Skeletal muscle cell (primary cell): ENCODE results near the gene ZAP70.

ENCODE experiments used
- DNase-seq: peaks from one replicate; pipeline ENCODE4 v3.0.0-alpha.2; 2010; ENCODE audit warnings: low read depth
- H3K4me3 ChIP-seq: 2 replicates; pipeline ENCODE4 v1.5.1; 2011; ENCODE audit warnings: low read depth, mild to moderate bottlenecking, control low read depth, low read length, moderate library complexity

ZAP70 gene

GRCh38 chr2:97743913-97744312 lies 30.5 kb downstream of the ZAP70 start:
- no peak for DNase-seq
- H3K4me3 ChIP-seq, result no peak overlapping the region

- DNase-seq, result no peak
- H3K4me3 ChIP-seq, result no peak overlapping the region
Observed at GRCh38 chr2:97745474-97746174, 32.2 kb downstream of the ZAP70 start.

- DNase-seq, result no peak
- H3K4me3 ChIP-seq, result no peak overlapping the region
Observed at GRCh38 chr2:97747285-97747684, 33.9 kb downstream of the ZAP70 start.

- DNase-seq, result peak; percentile 23
- H3K4me3 ChIP-seq, result no peak overlapping the region
Observed at GRCh38 chr2:97747716-97748115, 34.3 kb downstream of the ZAP70 start.

GRCh38 chr2:97749581-97749980 lies 36.2 kb downstream of the ZAP70 start:
- DNase-seq, result no peak
- H3K4me3 ChIP-seq, result no peak overlapping the region

- no peak overlapping the region for H3K4me3 ChIP-seq
Observed at GRCh38 chr2:97750017-97750416, 36.6 kb downstream of the ZAP70 start.

GRCh38 chr2:97751752-97752151 lies 38.4 kb downstream of the ZAP70 start:
- H3K4me3 ChIP-seq, result no peak overlapping the region
- no peak for DNase-seq

More at GRCh38 chr2:97750017-97750416, 36.6 kb downstream of the ZAP70 start:
- no peak for DNase-seq

- DNase-seq, result no peak
- H3K4me3 ChIP-seq, result no peak overlapping the region
Observed at GRCh38 chr2:97752342-97753334, 39.3 kb downstream of the ZAP70 start.

GRCh38 chr2:97754690-97755346 lies 41.4 kb downstream of the ZAP70 start:
- H3K4me3 ChIP-seq, result no peak overlapping the region
- DNase-seq, result no peak

GRCh38 chr2:97755491-97755890 lies 42.1 kb downstream of the ZAP70 start:
- no peak overlapping the region for H3K4me3 ChIP-seq
- DNase-seq, result no peak

GRCh38 chr2:97757062-97757461 lies 43.7 kb downstream of the ZAP70 start:
- no peak for DNase-seq
- H3K4me3 ChIP-seq, result no peak overlapping the region

GRCh38 chr2:97758131-97758705 lies 44.8 kb downstream of the ZAP70 start:
- DNase-seq, result no peak
- H3K4me3 ChIP-seq, result no peak overlapping the region

GRCh38 chr2:97759727-97760407 lies 46.5 kb downstream of the ZAP70 start:
- DNase-seq, result no peak

GRCh38 chr2:97760480-97761049 lies 47.2 kb downstream of the ZAP70 start:
- no peak for DNase-seq
- H3K4me3 ChIP-seq, result no peak overlapping the region

More at GRCh38 chr2:97759727-97760407, 46.5 kb downstream of the ZAP70 start:
- no peak overlapping the region for H3K4me3 ChIP-seq

- no peak overlapping the region for H3K4me3 ChIP-seq
- DNase-seq, result no peak
Observed at GRCh38 chr2:97761192-97761591, 47.8 kb downstream of the ZAP70 start.

- no peak for DNase-seq
- no peak overlapping the region for H3K4me3 ChIP-seq
Observed at GRCh38 chr2:97763176-97763845, 49.9 kb downstream of the ZAP70 start.

GRCh38 chr2:97764559-97765263 lies 51.3 kb downstream of the ZAP70 start:
- no peak for DNase-seq
- no peak overlapping the region for H3K4me3 ChIP-seq

- no peak overlapping the region for H3K4me3 ChIP-seq
- no peak for DNase-seq
Observed at GRCh38 chr2:97765933-97766332, 52.6 kb downstream of the ZAP70 start.
